NCI-H1417 treated with DMSO at 0.1 percent for 48 hours (cell line): Measurements from ENCODE around the gene ZNF276.
"Not testable (repeated sequence)": the region's sequence is repeated elsewhere in the genome, so short reads cannot be mapped to it uniquely, and the experiment has no call there.

Source experiments
- DNase-seq: peaks from one replicate; lab custom pipeline; 2025; lab: John Stamatoyannopoulos, UW

ZNF276 gene, protein sequence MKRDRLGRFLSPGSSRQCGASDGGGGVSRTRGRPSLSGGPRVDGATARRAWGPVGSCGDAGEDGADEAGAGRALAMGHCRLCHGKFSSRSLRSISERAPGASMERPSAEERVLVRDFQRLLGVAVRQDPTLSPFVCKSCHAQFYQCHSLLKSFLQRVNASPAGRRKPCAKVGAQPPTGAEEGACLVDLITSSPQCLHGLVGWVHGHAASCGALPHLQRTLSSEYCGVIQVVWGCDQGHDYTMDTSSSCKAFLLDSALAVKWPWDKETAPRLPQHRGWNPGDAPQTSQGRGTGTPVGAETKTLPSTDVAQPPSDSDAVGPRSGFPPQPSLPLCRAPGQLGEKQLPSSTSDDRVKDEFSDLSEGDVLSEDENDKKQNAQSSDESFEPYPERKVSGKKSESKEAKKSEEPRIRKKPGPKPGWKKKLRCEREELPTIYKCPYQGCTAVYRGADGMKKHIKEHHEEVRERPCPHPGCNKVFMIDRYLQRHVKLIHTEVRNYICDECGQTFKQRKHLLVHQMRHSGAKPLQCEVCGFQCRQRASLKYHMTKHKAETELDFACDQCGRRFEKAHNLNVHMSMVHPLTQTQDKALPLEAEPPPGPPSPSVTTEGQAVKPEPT

DNA sequence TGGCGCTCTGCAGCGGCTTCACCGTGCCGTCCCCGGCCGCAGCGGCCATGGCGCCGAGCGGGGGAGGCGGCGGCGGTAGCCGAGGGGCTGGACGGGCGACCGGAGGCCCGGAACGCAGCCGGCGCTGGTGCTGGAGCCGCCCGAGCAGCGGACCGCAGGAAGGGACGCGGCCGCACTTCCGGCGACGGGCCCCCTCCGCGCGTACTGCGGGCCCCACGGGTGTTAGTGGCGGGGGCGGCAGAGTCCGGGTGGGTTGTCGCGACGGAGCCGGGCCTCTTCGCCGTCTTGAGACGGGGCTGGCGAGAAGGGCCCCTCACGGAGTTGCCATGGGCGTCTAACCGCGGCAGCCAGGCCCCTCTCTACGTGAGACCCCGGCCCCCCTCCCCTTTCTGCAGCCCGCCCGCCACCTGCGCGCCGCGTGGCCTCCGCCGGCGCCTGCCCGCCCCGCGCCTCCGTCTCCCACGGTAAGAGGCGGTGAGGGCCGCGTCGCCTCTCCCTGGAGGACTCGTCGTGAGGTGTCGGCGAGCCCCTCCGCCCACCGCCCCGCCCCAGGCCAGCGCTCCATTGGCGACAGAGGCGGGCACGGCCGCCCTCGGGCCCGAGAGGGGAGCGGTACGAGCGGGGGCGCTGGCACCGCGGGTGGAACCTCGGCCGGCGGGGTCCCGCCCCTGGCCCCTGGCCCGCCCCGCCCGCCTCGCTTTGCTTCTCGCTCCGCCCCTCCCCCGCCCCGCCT lies at the start of gene ZNF276, which contains the start of gene VPS9D1:
TSS of gene ZNF276 (plus strand) at position 725 of the 733 bp plus-strand sequence. CDS start 104 bp downstream, outside the sequence.
TSS of gene VPS9D1 (minus strand) at position 86 of the 733 bp plus-strand sequence. CDS start at position 49, 37 bp downstream.
- DNase-seq = peak; percentile 20

DNA sequence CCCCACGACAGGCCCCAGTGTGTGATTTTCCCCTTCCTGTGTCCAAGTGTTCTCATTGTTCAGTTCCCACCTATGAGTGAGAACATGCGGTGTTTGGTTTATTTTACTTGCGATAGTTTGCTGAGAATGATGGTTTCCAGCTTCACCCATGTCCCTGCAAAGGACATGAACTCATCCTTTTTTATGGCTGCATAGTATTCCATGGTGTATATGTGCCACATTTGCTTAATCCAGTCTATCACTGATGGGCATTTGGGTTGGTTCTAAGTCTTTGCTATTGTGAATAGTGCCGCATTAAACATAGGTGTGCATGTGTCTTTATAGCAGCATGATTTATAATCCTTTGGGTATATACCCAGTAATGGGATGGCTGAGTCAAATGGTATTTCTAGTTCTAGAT lies 49.8 kb upstream of the ZNF276 start:
- DNase-seq = not testable (repeated sequence)

DNA sequence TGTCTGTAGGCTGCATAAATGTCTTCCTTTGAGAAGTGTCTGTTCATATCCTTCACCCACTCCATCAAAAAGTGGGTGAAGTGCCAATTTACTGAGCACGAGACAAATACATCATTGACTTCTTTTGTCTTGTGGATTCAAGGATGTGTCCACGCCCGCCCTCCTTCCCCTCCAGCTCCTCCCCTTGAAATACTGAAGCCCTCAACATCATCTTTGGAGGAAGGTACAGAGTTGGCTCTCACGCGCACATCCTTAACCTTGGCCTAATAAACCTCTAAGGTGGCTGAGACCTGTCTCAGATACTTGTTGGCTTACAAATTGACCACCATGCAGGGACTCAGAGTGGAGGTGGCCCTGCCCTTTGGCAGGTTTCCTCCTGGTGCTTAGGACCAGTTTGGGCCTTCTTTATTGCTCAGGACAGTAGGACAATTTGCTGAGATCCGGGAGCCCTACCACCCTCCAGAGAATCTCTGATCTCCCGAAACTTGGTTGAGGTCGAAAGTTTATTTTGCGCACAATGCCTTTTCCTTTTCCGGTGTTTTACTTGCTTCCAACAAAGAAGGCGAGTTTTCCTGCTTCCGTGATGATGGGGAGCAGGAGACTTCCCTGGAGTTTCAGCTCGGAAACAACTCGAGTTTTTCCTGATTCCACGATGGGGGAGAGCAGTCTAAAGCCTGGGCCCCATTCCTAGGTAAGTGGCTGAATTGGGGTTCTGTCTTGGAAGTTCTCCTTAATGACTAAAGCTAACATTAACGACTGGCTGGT lies 49.0 kb upstream of the ZNF276 start:
- no peak for DNase-seq

DNA sequence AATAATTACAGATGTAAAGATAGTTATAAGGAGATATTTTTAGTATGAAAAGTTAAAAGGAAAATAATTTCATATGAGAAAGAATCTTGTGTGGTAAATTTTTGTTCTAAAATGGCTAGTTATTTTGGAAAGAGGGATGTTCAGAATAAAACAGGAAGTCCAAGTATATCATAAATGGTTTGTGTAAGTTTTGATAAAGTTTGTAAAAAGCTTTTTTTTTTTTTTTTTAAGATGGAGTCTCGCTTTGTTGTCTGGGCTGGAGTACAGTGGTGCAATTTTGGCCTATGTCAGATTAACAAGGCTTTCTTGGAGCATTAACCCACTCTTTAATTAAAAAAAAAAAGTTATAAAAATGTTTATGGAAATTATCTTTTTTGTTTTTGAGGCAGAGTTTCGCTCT lies 43.1 kb upstream of the ZNF276 start:
- no peak for DNase-seq

DNA sequence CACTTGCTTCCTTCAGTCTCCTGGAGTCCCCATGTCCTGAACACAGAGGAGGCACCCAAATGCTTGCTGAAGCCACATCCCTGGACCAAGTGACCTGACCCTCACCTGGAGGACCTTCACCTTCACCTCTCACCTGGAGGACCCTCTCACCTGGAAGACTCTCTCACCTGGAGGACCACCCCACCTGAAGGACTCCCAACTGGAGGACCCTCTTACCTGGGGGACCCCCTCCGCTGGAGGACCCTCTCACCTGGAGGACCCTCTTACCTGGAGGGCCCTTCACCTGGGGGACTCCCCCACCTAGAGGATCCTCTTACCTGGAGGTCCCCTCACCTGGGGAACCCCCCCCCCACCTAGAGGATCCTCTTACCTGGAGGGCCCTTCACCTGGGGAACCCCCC lies 35.4 kb upstream of the ZNF276 start:
- DNase-seq = no peak

DNA sequence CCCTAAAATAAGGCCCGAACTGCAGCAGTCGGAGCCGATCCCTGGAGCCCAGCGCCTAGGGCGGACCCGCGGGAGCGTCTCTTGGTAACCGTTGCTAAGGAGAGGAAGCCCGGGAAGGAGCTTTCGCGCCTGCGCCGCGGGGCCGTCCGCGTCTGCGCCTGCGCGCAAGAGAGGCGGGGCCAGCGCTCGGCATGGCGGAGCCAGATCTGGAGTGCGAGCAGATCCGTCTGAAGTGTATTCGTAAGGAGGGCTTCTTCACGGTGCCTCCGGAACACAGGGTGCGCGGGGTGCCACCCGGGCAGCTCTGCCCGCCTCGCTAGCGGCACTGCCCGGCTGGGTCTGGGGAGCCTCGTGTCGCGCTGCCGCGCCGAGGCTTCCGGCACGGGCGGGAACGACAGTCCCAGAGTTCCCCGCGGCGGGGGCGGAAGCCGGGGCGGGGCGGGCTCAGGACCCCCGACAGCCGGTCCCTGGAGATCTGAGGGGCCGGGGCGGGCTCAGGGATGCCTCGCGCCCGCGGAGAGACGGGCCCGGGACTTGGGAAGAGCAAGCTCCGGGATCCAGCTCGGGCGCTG lies 34.7 kb upstream of the ZNF276 start, which contains the start of gene CDK10:
TSS of gene CDK10 (plus strand) at position 170 of the 572 bp plus-strand sequence. CDS start at position 192, 22 bp downstream.
- peak; percentile 41 for DNase-seq

DNA sequence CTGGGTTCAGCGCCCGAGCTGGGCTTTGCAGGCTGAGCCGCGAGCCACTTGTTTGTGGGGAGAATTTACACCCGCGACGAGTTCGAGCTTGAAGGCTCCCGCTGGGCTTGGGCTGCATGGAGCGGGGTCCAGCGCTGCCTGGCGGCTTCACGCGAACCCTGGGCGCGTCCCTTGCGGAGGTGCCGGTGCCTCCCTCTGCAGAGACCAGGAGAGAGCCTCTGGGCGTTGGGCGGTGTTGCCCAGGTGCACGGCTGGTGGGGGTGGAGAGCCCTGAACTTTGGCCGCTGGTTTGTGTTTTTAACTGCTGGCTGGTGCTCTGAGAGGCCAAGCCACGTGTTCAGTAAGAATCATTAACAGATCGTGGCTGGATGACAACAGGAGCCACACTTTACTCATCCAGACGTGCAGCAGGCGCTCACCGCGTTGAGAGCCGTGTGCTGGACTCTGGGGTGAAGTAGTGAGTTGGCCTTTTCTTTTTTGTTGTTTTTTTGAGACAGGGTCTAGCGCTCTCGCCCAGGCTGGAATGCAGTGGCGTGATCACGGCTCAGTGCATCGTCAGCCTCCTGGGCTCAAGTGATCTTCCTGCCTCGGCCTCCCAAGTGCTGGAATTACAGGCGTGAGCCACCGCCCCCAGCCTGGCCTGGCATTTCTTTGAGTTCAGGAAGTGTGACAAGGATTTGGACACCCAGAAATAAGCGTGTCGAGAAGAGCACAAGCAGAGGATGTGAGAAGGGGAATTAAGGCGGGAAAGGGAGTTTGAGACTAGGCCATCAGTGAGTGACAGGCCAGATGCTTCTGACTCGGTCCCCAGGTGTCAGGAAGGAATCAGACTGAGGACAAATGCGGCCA lies 34.0 kb upstream of the ZNF276 start:
- no peak for DNase-seq

DNA sequence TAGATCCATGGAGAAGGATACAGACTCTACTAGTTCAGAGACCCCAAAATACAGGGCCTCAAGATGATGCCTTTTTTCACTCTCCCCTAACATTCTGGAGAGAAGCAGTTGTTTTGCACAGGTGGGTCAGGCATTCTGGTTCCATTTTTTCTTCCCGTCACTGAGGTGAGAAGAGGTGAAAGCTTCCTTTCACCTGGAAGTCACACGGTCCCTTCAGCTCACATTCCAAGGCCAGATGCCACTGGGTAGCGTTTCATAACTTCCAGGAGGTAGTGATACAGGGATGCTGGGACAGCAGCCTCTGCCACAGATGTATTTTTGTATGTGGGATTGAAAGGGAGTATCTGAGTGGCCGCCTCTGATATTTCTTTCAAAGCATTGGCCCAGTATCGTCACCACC lies 32.9 kb upstream of the ZNF276 start:
- DNase-seq = no peak

DNA sequence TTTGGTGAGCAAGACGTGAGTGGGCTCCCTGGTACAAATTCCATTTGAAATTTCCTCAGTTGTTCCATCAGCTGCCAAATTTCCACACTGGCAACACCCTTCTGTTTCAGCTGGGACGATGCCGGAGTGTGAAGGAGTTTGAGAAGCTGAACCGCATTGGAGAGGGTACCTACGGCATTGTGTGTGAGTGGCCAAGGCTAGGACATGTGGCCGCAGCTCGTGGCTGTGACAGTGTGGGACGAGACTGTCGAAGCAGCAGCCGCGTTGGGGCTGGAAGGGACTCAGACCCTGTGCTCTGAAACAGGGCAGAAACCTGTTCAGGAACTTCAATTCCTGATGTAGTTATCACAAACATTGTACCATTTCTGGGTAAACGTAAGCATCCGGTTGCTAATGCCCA lies 32.2 kb upstream of the ZNF276 start:
- DNase-seq = no peak

DNA sequence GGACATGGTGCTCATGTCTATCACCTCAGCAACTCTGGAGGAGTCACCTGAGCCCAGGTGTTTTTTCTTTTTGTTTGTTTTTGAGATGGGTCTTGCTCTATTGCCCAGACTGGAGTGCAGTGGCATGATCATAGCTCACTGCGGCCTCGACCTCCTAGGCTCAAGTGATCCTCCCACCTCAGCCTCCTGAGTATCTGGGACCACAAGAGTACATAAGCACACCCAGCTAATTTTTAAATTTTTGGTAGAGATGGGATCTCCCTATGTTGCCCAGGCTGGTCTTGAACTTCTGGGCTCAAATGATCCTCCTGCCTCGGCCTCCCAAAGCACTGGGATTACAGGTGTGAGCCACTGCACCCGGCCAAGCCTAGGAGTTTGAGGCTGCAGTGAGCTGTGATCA lies 31.7 kb upstream of the ZNF276 start:
- DNase-seq = not testable (repeated sequence)

DNA sequence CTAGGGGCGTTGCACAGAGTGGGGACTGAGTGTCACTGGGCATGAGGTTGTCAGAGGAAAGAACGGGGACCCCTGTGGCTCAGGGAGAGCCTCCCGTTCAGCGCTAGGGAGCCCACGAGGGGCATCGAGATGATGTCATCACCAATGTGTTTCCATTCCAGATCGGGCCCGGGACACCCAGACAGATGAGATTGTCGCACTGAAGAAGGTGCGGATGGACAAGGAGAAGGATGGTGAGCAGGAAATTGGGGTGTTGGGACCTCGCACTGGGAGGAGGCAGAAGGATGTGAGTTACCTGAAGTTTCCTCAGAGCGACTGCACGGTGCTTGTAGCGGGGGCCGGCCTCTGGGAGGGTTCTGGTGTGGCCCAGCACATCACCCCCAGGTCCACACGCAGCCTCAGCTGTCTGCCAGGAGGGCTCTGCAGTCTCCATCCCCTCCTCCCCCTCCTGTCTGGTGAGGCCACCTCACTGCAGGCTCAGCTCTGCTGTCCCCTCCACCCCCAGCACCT lies 30.9 kb upstream of the ZNF276 start:
- DNase-seq = no peak

DNA sequence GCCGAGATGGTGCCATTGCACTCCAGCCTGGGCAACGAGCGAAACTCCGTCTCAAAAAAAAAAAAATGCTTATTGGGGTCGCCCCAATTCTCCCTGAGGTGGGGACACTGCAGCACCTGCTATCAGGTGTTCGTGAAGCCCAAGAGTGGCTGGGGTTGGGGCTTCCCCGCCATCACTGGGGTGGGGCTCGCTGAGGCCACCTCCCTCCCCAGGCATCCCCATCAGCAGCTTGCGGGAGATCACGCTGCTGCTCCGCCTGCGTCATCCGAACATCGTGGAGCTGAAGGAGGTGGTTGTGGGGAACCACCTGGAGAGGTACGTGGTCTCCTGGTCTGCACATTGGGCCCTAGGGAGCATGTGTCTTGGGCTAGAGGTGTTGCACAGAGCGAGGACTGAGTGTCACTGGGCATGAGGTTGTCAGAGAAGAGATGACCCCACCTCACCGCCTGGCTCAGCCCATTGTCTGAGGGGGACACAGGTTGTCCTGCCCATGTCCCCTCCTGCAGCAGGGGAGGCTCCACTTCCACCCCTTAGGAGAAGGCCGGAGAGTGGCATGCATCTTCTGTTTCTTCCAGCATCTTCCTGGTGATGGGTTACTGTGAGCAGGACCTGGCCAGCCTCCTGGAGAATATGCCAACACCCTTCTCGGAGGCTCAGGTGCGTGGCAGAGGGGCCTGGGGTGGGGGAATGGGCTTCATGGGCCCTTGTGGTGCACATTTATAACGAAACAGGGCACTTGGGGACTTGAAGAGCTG lies 29.9 kb upstream of the ZNF276 start:
- DNase-seq = no peak

DNA sequence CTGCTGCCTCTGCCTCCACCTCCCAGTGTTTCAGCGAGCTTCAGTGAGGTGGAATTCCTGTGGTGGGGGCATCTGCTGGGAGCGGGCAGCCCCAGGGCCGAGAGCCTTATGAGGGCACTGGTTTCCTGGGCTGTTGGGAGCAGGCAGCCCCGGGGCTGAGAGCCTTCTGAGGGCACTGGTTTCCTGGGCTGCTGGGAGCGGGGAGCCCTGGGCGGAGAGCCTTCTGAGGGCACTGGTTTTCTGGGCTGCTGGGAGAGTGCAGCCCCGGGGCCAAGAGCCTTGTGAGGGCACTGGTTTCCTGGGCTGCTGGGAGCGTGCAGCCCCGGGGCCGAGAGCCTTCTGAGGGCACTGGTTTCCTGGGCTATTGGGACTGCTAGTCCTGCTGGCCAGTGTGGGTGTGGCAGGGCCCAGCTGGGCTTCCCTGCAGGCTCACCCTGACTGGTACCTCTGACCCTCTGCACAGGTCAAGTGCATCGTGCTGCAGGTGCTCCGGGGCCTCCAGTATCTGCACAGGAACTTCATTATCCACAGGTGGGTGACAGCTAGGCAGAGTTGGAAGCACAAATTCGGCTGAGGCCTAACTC lies 29.3 kb upstream of the ZNF276 start:
- DNase-seq = no peak

DNA sequence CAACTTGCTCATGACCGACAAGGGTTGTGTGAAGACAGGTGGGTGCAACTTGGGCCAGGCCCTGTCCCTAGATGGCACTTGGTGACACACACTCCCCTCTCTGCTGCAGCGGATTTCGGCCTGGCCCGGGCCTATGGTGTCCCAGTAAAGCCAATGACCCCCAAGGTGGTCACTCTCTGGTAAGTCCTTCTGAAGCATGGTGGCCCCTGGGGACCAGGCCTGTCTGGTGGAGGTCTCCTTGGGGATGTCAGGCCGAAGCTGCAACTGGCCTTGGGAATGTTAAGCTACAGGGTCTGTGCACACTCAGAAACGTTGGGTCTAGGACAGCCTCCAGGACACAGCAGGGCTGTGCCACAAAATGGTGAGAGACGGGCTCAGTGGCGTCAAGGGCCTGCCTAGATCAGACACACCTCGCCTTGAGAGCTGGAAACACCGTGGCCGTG lies 28.0 kb upstream of the ZNF276 start:
- DNase-seq = no peak

DNA sequence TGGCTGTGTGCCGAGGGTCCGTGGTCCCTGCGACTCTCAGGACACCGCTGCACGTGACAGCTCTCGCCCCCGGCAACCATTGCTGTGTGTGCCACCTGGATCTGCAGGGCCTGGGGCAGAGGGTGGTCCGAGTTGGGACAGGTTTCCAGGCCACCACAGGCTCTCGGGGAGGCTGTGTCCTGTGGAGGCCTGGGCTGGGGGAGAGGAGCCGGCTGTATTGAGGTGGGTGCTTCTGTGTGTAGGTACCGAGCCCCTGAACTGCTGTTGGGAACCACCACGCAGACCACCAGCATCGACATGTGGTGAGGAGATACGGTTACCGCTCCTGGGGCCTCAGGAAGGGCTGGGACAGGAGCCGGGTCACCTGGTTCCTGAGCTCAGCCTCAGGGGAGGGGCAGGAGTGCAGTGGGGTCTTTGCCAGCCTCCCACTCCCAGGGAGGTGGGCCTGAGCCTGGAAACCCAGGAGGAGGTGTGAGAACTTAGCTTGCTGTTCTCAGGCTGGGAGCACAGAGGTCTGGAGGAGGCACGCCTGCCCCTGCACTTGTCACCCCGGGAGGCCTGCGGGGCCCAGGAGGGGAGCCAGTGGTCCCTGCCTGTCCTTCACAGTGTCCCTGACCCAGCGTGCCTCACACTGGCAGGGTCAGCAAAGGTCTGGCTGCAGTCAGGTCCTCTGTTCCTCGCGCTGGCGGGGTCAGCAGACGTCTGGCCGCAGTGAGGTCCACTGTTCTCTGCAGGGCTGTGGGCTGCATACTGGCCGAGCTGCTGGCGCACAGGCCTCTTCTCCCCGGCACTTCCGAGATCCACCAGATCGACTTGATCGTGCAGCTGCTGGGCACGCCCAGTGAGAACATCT lies 27.2 kb upstream of the ZNF276 start:
- no peak for DNase-seq

DNA sequence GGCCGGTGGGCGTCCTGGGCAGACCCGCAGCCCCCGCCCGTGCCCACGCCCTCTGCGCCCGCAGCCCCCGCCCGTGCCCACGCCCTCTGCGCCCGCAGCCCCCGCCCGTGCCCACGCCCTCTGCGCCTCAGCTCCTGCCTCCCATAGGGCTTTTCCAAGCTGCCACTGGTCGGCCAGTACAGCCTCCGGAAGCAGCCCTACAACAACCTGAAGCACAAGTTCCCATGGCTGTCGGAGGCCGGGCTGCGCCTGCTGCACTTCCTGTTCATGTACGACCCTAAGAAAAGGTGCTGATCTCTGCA lies 26.6 kb upstream of the ZNF276 start:
- DNase-seq = not testable (repeated sequence)

DNA sequence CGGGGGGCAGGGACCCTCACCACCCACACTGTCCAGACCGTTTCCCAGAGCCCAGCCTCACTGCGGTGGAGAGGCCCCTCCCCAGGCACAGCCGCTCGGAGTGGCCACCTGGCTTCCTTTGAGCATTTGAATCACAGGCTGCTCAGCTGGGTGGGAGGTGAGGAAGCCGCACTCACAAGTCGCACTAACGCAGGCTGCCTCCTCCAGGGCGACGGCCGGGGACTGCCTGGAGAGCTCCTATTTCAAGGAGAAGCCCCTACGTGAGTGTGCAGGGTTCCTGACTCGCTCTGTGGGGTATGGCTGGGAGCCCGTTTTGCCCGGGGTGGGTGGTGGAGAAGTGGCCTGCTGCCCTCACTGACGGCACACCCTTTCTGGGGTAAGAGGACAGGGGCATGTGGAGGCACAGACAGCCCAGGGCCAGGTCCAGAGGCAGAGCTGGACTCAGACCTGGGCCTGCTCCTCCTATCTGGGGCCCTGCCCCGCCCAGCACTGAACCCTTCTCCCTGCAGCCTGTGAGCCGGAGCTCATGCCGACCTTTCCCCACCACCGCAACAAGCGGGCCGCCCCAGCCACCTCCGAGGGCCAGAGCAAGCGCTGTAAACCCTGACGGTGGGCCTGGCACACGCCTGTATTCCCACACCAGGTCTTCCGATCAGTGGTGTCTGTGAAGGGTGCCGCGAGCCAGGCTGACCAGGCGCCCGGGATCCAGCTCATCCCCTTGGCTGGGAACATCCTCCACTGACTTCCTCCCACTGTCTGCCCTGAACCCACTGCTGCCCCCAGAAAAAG lies 26.1 kb upstream of the ZNF276 start:
- DNase-seq = no peak
